Ishikawa (cell line): Measurements from ENCODE around the gene ROPN1.

ENCODE experiments used
- CEBPB ChIP-seq: IDR thresholded peaks from 2 replicates; pipeline ENCODE4 v1.6.1; 2012
- CREB1 ChIP-seq: IDR thresholded peaks from 2 replicates; pipeline ENCODE4 v1.6.1; 2012; ENCODE audit warnings: low read depth
- EGR1 ChIP-seq: IDR thresholded peaks from 2 replicates; pipeline ENCODE4 v1.6.1; 2012
- EP300 ChIP-seq: IDR thresholded peaks from 2 replicates; pipeline ENCODE4 v1.6.1; 2012; ENCODE audit warnings: borderline replicate concordance
- FOXM1 ChIP-seq: IDR thresholded peaks from 2 replicates; pipeline ENCODE4 v1.6.1; 2012; ENCODE audit warnings: low read depth, borderline replicate concordance
- MAX ChIP-seq: IDR thresholded peaks from 2 replicates; pipeline ENCODE4 v1.6.1; 2012
- NFIC ChIP-seq: IDR thresholded peaks from 2 replicates; pipeline ENCODE4 v1.6.1; 2012
- RAD21 ChIP-seq: IDR thresholded peaks from 2 replicates; pipeline ENCODE4 v1.6.1; 2012; ENCODE audit warnings: low read depth
- TAF1 ChIP-seq: IDR thresholded peaks from 2 replicates; pipeline ENCODE4 v1.6.1; 2012; ENCODE audit warnings: low read depth, mild to moderate bottlenecking
- TCF12 ChIP-seq: IDR thresholded peaks from 2 replicates; pipeline ENCODE4 v1.6.1; 2012; ENCODE audit warnings: low read depth
- TEAD4 ChIP-seq: IDR thresholded peaks from 2 replicates; pipeline ENCODE4 v1.6.1; 2012
- YY1 ChIP-seq: IDR thresholded peaks from 2 replicates; pipeline ENCODE4 v1.6.1; 2012; ENCODE audit warnings: low read depth
- ZBTB7A ChIP-seq: IDR thresholded peaks from 2 replicates; pipeline ENCODE4 v1.6.1; 2012; ENCODE audit warnings: low read depth
- TF ChIP-seq, protein P1 (sequence below): IDR thresholded peaks from 2 replicates; pipeline ENCODE4 v1.6.1; 2012
- TF ChIP-seq, protein P2 (sequence below): IDR thresholded peaks from 2 replicates; pipeline ENCODE4 v1.6.1; 2012; ENCODE audit warnings: low read depth, mild to moderate bottlenecking

Gene ROPN1

GRCh38 chr3:123984957-123985356 is 7.0 kb downstream of the ROPN1 start:
- no peak for TF ChIP-seq EGR1
- TF ChIP-seq, protein P1, sequence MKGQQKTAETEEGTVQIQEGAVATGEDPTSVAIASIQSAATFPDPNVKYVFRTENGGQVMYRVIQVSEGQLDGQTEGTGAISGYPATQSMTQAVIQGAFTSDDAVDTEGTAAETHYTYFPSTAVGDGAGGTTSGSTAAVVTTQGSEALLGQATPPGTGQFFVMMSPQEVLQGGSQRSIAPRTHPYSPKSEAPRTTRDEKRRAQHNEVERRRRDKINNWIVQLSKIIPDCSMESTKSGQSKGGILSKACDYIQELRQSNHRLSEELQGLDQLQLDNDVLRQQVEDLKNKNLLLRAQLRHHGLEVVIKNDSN, result no peak
- no peak for TF ChIP-seq NFIC
- TF ChIP-seq FOXM1, result no peak
- no peak for TF ChIP-seq CREB1
- no peak for TF ChIP-seq YY1
- TF ChIP-seq MAX, result no peak
- TF ChIP-seq TEAD4, result no peak
- no peak for TF ChIP-seq TCF12
- no peak for TF ChIP-seq TAF1
- no peak for TF ChIP-seq RAD21
- TF ChIP-seq EP300, result no peak
- TF ChIP-seq, protein P2, sequence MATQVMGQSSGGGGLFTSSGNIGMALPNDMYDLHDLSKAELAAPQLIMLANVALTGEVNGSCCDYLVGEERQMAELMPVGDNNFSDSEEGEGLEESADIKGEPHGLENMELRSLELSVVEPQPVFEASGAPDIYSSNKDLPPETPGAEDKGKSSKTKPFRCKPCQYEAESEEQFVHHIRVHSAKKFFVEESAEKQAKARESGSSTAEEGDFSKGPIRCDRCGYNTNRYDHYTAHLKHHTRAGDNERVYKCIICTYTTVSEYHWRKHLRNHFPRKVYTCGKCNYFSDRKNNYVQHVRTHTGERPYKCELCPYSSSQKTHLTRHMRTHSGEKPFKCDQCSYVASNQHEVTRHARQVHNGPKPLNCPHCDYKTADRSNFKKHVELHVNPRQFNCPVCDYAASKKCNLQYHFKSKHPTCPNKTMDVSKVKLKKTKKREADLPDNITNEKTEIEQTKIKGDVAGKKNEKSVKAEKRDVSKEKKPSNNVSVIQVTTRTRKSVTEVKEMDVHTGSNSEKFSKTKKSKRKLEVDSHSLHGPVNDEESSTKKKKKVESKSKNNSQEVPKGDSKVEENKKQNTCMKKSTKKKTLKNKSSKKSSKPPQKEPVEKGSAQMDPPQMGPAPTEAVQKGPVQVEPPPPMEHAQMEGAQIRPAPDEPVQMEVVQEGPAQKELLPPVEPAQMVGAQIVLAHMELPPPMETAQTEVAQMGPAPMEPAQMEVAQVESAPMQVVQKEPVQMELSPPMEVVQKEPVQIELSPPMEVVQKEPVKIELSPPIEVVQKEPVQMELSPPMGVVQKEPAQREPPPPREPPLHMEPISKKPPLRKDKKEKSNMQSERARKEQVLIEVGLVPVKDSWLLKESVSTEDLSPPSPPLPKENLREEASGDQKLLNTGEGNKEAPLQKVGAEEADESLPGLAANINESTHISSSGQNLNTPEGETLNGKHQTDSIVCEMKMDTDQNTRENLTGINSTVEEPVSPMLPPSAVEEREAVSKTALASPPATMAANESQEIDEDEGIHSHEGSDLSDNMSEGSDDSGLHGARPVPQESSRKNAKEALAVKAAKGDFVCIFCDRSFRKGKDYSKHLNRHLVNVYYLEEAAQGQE, result no peak
- no peak for TF ChIP-seq ZBTB7A

DNA sequence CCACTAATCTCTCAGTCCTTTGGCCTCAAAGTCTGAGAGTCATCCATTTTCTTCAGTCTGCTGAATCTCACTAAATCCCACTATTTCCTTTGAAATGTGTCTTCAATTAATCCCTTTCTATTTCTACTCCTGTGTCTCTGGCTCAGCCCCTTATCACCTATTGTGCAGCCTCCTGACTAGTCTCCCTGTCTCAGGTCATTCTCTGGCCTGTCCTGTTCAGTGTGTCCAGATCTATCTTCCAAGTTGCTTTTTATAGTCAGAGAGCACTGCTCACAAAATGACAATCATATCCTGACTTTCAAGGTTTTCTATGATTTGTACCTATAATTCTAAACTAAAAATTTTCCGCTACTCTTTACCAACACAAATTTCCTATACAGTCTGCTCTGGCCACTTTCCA is 7.6 kb downstream of the ROPN1 start:
- TF ChIP-seq CEBPB (no peak), FOXM1 (no peak), NFIC (no peak), TEAD4 (no peak), YY1 (no peak), EP300 (no peak), TAF1 (no peak), ZBTB7A (no peak), TCF12 (no peak)

DNA sequence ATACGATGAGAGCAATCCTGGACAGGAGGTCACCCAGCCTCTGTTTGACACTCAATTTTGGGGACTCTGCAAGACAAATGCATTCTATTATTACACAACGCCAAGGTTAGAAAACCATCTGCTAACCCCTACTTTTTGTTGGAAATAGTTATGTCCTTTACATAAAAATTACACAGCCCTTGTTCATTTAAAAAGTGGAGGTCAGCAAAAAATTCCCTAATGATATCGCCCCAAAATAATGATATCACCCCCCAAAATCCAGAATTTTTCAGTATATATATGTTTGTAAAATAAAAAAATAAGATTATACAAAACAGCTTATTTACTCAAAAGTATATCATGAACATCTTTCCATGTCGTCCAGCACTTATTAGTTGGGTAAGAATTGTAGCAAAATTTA is 11.4 kb downstream of the ROPN1 start:
- TF ChIP-seq, protein P2, result no peak
- TF ChIP-seq EP300 (no peak), TAF1 (no peak), FOXM1 (no peak), ZBTB7A (no peak), EGR1 (no peak)

DNA sequence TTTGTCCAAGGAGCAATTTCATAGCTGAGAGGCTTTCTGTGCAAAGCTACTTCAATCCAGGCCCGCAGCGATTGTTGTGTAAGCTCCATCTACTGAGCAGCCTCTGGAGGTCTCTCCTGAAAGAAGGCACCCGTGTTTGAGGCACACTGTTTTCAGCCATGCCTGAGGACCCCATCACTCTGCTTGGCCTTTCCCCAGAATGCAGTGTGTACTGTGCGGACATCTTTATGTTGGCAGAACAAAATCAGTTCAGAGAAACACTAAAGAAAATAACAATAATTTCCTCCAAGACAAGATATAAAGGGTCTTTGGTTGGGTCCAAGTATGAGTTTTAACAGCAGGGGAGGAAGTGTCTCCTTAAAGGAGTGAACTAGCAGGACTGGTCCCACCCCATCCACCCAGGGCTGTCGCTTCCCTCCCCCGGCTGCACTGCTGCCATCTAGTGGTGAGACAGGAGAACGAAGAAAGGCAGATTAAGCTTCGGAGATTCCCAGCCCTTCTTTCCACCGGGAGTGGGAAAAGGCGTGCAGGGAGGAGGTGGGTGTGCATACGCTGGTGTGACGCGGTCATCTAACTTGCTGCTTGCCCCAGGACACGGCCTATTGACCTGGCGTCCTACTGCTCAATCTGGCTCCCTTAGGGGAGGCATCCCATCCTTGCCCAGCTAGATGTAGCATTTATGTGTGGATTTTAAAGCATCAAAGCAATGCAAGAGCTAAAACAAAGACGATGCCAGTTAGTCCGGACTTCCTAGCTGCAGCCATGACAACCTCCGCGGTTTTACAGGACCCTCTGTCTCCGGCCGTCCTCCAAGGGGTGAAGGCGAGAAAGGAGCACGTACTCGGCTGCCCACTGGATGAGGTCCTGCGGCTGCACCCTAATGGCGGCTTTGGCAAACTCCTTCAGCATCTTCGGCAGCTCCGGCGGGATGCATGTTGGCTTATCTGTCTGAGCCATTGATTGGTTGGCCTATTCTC is 12.1 kb downstream of the ROPN1 start:
- peak; percentile 55 for TF ChIP-seq RAD21

DNA sequence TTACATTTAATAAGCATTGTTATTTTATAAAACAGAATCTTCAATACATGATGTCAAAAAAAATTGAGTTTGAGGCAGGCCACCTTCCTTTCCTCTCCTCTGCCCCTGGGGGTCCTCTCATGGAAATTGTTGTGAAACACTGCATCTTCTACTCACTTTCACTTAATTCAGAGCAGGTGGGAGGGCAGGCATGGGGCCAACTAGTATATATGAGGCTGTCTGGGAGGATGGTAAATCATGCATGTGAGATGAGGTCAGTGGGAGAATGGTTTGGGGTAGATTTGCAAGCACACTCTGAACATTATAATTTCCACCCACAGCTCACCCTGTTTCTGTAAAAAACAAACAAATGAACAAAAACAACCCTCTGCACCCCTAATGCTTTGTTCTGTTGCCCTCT is 20.5 kb downstream of the ROPN1 start:
- TF ChIP-seq TCF12, result no peak
- no peak for TF ChIP-seq MAX
- TF ChIP-seq FOXM1, result no peak
- TF ChIP-seq YY1, result no peak
- no peak for TF ChIP-seq CREB1
- no peak for TF ChIP-seq TEAD4

GRCh38 chr3:123961508-123961856 is 30.4 kb downstream of the ROPN1 start:
- no peak for TF ChIP-seq TAF1
- TF ChIP-seq ZBTB7A, result no peak
- no peak for TF ChIP-seq YY1
- TF ChIP-seq MAX, result no peak
- TF ChIP-seq NFIC, result no peak
- TF ChIP-seq, protein P2, result no peak
- TF ChIP-seq TCF12, result no peak
- TF ChIP-seq FOXM1, result no peak
- no peak for TF ChIP-seq CREB1
- TF ChIP-seq, protein P1, result no peak
- no peak for TF ChIP-seq CEBPB
